Fibroblast of lung (primary cell): Measurements from ENCODE around the gene PSMG3. TPM values are rescaled to one million over a fixed set of nuclear protein-coding genes. Genes with fewer than 3 reads are reported as not detected.

Experiments used
- DNase-seq, 2 donors: peaks; one replicate each; pipeline versions ENCODE4 v3.0.0 to v3.0.0-alpha.2; 2010; ENCODE audit warnings: low read depth in 2 of 2
- H2AFZ ChIP-seq: 2 replicates; pipeline ENCODE4 v1.5.1; 2012; ENCODE audit warnings: low read length, control low read depth, inconsistent platforms
- H3K27ac ChIP-seq: 2 replicates; pipeline ENCODE4 v1.5.1; 2011; ENCODE audit warnings: low read length, control low read depth; ENCODE audit not compliant: insufficient read depth
- H3K27me3 ChIP-seq: 2 replicates; pipeline ENCODE4 v1.5.1; 2011; ENCODE audit warnings: mild to moderate bottlenecking, low read length; ENCODE audit not compliant: control insufficient read depth, insufficient read depth
- H3K36me3 ChIP-seq: 2 replicates; pipeline ENCODE4 v1.5.1; 2011; ENCODE audit warnings: low read length; ENCODE audit not compliant: control insufficient read depth, insufficient read depth
- H3K4me1 ChIP-seq: 2 replicates; pipeline ENCODE4 v1.5.1; 2011; ENCODE audit warnings: low read length; ENCODE audit not compliant: control insufficient read depth, insufficient read depth; ENCODE audit errors: extremely low read depth
- H3K4me2 ChIP-seq: 2 replicates; pipeline ENCODE4 v1.5.1; 2011; ENCODE audit warnings: low read length, control low read depth; ENCODE audit not compliant: insufficient read depth; ENCODE audit errors: extremely low read depth
- H3K4me3 ChIP-seq, 4 experiments: fragments of 200-600 bp in 1 of 4; sonication (generic) in 1 of 4; replicated peaks in 1 of 4; 2 replicates each; pipeline ENCODE4 v1.5.1; 2011 to 2016; ENCODE audit warnings: low read length in 4 of 4, low read depth in 3 of 4, mild to moderate bottlenecking in 3 of 4, control low read depth in 2 of 4, inconsistent platforms in 1 of 4, mixed read lengths in 1 of 4; ENCODE audit not compliant: insufficient read depth in 1 of 4; ENCODE audit errors: control extremely low read depth in 1 of 4
- H3K79me2 ChIP-seq: 2 replicates; pipeline ENCODE4 v1.5.1; 2012; ENCODE audit warnings: mild to moderate bottlenecking, low read length, inconsistent platforms; ENCODE audit not compliant: control insufficient read depth, insufficient read depth
- H3K9ac ChIP-seq: 2 replicates; pipeline ENCODE4 v1.5.1; 2011; ENCODE audit warnings: mild to moderate bottlenecking, low read length, control low read depth; ENCODE audit not compliant: insufficient read depth
- H3K9me3 ChIP-seq: 2 replicates; pipeline ENCODE4 v1.5.1; 2012; ENCODE audit warnings: low read depth, low read length; ENCODE audit not compliant: control insufficient read depth, insufficient read depth
- H4K20me1 ChIP-seq: 2 replicates; pipeline ENCODE4 v1.5.1; 2011; ENCODE audit warnings: low read length; ENCODE audit not compliant: control insufficient read depth, insufficient read depth; ENCODE audit errors: extremely low read depth
- EZH2 ChIP-seq: IDR thresholded peaks from 2 replicates; pipeline ENCODE4 v1.5.1; 2012; ENCODE audit warnings: low read length, control low read depth, mild to moderate bottlenecking; ENCODE audit errors: missing control alignments
- polyA plus RNA-seq, 2 donors: library from polyadenylated mRNA; depleted of rRNA in 1 of 2; stranded (reverse) in 1 of 2; unstranded in 1 of 2; fragments of >200 nt; gene quantifications; 2 replicates each; pipeline ENCODE4 v1.2.1, GENCODE V29; 2011 to 2012; ENCODE audit warnings: missing spikeins in 1 of 2
- total RNA-seq: library from RNA; depleted of rRNA; stranded (reverse); fragments of >200 nt; gene quantifications from 2 replicates; pipeline ENCODE4 v1.2.1, GENCODE V29; 2014
- TF ChIP-seq, protein P1 (sequence below), 2 donors: IDR thresholded peaks in 1 of 2; conservative IDR thresholded peaks in 1 of 2; 1 replicate in 1 of 2; 2 replicates in 1 of 2; pipeline ENCODE4 v1.5.1; 2011 to 2012; ENCODE audit warnings: low read length in 2 of 2, control low read depth in 1 of 2, inconsistent platforms in 1 of 2, low read depth in 1 of 2, mild to moderate bottlenecking in 1 of 2

PSMG3 gene
- total and polyA plus RNA-seq, 2 donors (not counting 1 experiment from before 2014, with no cell fraction given): 19.3 to 24.6 TPM

DNA sequence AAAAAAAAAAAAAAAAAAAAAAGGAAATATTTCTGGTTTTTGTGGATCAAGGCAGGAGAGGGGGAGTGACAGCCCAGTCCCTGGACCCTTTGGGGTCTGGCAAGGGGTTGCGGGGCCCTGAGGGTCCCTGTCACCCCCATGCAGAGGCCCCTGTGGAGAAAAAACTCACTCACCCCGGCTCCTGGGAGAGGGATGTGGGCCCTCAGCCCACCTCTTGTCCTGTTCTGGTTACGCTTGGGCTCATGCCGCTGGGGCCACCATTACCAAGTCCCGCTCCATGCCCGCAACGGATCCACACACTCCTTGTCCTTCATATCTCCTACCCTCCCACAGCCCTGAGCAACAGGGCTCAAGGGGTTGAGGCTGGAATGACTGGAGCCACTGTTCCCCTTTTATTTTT lies 12.8 kb downstream of the PSMG3 start:
- Histone ChIP-seq H3K9me3 (no peaks in the 10 kb centered on the region), H3K4me2 (no peak overlapping the region), H3K27ac (no peak overlapping the region), H3K27me3 (no peaks in the 10 kb centered on the region), H3K79me2 (no peaks in the 10 kb centered on the region), H3K9ac (no peak overlapping the region), H3K4me3 (no peak overlapping the region), H3K36me3 (no peaks in the 10 kb centered on the region), H4K20me1 (no peaks in the 10 kb centered on the region), H3K4me1 (peaks cover 12% of the 10 kb centered on the region), H2AFZ (no peak overlapping the region)
- no peak for DNase-seq
- no peak for TF ChIP-seq EZH2
- TF ChIP-seq, protein P1, sequence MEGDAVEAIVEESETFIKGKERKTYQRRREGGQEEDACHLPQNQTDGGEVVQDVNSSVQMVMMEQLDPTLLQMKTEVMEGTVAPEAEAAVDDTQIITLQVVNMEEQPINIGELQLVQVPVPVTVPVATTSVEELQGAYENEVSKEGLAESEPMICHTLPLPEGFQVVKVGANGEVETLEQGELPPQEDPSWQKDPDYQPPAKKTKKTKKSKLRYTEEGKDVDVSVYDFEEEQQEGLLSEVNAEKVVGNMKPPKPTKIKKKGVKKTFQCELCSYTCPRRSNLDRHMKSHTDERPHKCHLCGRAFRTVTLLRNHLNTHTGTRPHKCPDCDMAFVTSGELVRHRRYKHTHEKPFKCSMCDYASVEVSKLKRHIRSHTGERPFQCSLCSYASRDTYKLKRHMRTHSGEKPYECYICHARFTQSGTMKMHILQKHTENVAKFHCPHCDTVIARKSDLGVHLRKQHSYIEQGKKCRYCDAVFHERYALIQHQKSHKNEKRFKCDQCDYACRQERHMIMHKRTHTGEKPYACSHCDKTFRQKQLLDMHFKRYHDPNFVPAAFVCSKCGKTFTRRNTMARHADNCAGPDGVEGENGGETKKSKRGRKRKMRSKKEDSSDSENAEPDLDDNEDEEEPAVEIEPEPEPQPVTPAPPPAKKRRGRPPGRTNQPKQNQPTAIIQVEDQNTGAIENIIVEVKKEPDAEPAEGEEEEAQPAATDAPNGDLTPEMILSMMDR (conservative IDR thresholded peaks at IDR 0.05 in 1 of 2, IDR thresholded peaks at IDR 0.05 in 1 of 2; ENCODE audit: low read depth in 1 of 2, low read length in 2 of 2): no peak

DNA sequence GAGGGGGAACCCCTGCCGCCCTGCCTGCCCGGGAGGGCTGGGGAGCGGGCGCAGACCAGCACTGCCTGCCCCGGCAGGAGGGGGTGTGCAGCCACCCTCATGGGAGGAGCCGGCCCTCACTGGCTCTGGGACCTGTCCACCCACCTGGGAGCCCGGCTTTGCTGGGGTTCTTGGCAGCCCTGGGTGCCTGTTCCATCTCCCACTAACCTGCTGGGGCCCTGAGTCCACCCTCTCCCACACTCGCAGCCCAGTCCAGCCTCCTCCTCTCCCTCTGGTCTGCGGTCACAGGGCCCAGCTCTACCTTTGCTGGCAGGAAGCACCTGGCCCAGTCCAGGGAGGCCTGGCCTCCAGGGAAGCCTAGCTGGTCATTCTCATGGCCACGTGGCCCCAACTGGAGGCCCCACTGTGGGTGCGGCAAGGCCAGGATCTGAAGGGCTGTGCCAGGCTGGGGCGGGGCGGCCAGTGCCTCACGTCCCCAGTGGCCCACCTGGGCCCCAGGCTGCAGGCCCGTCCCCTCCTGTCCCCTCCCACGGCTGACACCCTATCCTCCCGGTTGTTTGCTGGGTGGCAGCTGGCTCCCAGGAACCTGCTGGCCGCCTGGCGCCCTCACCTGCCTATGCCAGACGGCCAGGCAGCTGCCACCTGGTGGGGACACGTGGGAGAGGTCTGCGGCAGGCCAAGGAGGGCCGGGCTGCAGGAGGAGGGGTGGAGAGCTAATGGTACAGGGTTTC lies 13.9 kb downstream of the PSMG3 start, which contains the start of gene TMEM184A:
Gene TMEM184A (minus strand): TSS at position 393 of the 731 bp plus-strand sequence. CDS start 721 bp downstream, outside the sequence.
- H3K27me3 ChIP-seq: no peaks in the 10 kb centered on the region
- H3K9ac ChIP-seq: peak within 1 kb of the TSS; percentile 23
- TF ChIP-seq, protein P1 (conservative IDR thresholded peaks at IDR 0.05 in 1 of 2, IDR thresholded peaks at IDR 0.05 in 1 of 2; ENCODE audit: low read depth in 1 of 2, low read length in 2 of 2): peak; percentile 7 to 17
- no peak for TF ChIP-seq EZH2
- peak within 1 kb of the TSS; percentile 59 for H3K4me2 ChIP-seq
- H3K4me1 ChIP-seq: peaks cover 12% of the 10 kb centered on the region
- no peaks in the 10 kb centered on the region for H3K79me2 ChIP-seq
- H4K20me1 ChIP-seq: no peaks in the 10 kb centered on the region
- no peak within 1 kb of the TSS for H3K4me3 ChIP-seq
- peak within 1 kb of the TSS; percentile 23 for H3K27ac ChIP-seq
- peak within 1 kb of the TSS; percentile 59 for H2AFZ ChIP-seq
- no peak for DNase-seq
- no peaks in the 10 kb centered on the region for H3K36me3 ChIP-seq
- no peaks in the 10 kb centered on the region for H3K9me3 ChIP-seq

DNA sequence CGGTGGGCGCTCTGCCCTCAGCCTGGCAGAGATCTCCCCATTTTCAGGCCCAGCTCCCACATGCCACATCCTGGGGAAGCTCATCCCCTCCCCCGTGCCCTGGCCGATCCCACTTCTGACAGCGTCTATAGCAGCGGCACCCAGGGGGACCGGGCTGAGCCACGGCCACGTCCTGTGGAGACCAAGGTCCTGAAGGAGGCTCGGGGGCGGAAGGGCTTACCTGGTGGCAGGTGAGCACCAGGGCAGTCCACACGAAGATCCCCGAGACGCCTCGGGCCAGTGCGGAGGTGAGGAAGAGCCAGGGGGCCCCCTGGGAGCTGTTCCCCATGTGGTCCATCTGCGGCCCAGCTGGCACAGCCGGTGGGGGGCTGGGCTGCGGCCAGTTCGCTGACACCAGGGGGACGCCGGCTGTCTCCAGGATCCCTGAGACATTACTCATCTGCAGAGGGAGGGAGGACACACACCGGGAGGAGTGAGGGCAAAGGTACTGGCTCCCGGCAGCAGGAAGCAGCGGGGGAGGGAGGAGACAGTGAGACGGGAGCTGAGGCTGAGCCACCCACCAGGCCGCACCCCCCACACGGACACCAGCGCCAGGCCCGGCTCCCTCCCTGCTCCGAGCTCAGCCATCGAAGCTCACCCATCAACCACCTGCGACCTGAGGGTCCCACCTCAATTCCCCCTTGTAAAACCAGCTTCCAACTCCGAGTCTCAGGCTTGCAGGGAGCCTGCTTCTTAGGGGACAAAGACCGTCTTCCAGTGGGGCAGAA lies 14.6 kb downstream of the PSMG3 start:
- no peaks in the 10 kb centered on the region for H3K9me3 ChIP-seq
- peak overlapping the region; percentile 59 for H3K4me2 ChIP-seq
- peak overlapping the region; percentile 23 for H3K9ac ChIP-seq
- peak; percentile 79 to 85 for DNase-seq
- H3K4me3 ChIP-seq: no peak overlapping the region
- no peaks in the 10 kb centered on the region for H4K20me1 ChIP-seq
- no peaks in the 10 kb centered on the region for H3K79me2 ChIP-seq
- H3K27ac ChIP-seq: peak overlapping the region; percentile 23
- peak overlapping the region; percentile 59 for H2AFZ ChIP-seq
- H3K4me1 ChIP-seq: peaks cover 12% of the 10 kb centered on the region
- no peak for TF ChIP-seq EZH2
- no peaks in the 10 kb centered on the region for H3K27me3 ChIP-seq
- H3K36me3 ChIP-seq: no peaks in the 10 kb centered on the region
